Measurements from ENCODE around the gene MTRF1L.

DNA sequence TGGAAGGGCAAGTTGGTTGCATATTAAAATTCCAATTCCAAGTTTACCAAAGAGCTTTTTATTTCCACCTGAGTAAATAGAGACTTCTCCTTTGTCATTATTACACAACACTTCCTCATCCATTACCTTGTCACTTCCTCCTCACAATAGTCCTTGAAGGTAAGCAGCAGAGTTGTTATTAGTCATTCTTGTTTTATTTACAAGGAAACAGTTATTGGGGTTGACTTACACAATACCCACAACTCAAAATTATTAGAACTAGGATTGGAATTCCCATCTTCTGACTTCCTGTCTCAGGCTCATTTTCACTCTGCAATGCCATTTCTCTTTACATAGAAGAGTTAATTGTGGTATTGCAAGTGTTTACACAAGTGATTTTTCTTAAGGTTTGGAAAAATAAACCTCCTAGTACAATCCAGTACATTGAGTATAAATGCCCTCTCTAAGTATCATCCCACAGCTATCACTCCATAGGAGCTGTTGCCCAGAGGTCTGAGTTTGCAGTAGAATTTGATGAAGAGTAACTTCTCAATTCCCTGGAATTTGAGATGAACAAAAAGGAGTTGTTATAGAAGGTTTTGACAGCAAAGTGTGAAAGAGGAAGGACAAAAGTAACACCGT is 28.9 kb upstream of the MTRF1L start:
- TF ChIP-seq, protein P1, sequence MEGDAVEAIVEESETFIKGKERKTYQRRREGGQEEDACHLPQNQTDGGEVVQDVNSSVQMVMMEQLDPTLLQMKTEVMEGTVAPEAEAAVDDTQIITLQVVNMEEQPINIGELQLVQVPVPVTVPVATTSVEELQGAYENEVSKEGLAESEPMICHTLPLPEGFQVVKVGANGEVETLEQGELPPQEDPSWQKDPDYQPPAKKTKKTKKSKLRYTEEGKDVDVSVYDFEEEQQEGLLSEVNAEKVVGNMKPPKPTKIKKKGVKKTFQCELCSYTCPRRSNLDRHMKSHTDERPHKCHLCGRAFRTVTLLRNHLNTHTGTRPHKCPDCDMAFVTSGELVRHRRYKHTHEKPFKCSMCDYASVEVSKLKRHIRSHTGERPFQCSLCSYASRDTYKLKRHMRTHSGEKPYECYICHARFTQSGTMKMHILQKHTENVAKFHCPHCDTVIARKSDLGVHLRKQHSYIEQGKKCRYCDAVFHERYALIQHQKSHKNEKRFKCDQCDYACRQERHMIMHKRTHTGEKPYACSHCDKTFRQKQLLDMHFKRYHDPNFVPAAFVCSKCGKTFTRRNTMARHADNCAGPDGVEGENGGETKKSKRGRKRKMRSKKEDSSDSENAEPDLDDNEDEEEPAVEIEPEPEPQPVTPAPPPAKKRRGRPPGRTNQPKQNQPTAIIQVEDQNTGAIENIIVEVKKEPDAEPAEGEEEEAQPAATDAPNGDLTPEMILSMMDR (IDR thresholded peaks at IDR 0.05; ENCODE audit: insufficient read depth, low read length): no peak
- TF ChIP-seq POLR2AphosphoS5 (IDR thresholded peaks at IDR 0.05; ENCODE audit: low read depth) (no peak), GABPA (IDR thresholded peaks at IDR 0.05; ENCODE audit: low read depth) (no peak)
